ENCODE results near the gene CHST11.
A peak's percentile ranks its signal among the peaks of the same experiment; 100 is the strongest.

The CHST11 gene

GRCh38 chr12:104480826-104481440, 24.2 kb downstream of the CHST11 start:
- DNase-seq (ENCODE audit: low read depth): peak; percentile 87

GRCh38 chr12:104482113-104482512, 25.4 kb downstream of the CHST11 start:
- no peak for DNase-seq (ENCODE audit: low read depth)

DNA sequence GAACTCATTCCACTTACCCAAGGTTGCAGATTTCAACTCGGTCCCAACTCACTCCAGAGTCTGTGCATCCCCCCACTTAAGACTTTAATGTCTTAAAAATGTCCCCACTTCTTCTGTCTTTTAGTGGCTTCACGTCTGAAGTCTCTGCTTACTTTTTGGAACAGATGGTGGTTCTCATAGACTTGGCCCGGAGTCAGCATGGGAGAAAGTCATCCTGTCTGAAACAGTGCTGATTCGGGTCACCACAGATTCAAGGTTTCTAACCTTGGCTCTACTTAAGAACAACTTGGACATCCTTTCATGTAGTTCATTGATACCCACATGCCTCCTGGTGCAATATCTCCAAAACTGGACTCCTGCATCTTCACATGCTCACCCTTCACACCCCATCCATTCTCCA, 26.0 kb downstream of the CHST11 start:
- no peak for DNase-seq (ENCODE audit: low read depth)

- no peak for DNase-seq (ENCODE audit: low read depth)
Measured at GRCh38 chr12:104484079-104484478, 27.3 kb downstream of the CHST11 start.

DNA sequence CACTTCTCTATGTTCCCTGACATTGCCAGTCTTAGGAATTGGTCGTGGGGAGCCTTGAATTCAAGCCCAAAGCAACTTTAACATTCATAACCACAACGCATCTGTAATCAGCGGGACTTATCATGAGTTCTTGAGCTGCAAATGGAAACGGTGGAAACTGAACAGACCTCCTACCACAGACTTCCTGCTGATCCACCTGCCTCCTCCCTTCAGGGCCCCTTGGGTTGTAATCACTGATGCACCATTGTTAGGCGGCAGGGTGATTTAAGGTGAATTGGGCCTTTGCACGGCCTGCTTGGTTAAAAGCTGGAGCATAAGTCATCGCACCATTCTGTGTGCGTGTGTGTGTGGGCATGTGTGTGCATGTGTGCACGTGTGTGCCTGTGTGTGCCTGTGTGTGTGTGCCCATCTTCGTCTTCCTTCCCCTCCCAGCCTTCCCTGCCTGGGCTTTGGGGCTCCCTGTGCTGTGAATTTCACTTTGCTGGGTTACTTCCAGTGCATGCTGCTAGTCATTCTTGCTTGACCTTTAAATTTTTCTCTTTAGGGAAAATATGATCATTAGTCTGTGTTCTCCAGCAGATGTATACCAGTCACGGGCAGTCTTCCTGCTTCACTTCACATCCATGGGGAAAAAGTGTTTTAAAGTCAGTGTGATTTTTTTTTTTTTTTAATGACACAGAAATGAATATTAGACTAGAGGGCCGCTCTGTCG, 29.1 kb downstream of the CHST11 start:
- no peak for DNase-seq (ENCODE audit: low read depth)

DNA sequence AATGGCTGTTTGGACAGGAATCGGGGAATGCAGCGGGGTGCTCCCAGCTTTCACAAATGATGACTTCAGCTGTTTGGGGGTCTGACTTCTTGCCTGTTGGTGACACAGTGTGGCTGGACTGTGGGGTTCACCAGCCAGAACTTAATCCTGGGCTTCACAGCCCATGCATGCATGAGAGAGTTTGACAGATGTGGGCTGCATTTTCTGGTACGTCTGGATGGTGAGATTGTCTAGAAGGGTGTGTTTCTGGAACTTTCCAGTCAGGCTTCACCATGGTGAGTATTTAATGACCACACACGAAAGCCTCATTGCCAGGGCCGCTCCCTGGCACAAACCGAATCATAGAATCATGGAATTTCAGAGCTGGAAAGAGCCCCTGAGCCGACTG, 29.6 kb downstream of the CHST11 start:
- DNase-seq (ENCODE audit: low read depth): no peak

GRCh38 chr12:104486943-104487819, 30.4 kb downstream of the CHST11 start:
- no peak for DNase-seq (ENCODE audit: low read depth)

GRCh38 chr12:104488374-104488773, 31.6 kb downstream of the CHST11 start:
- no peak for DNase-seq (ENCODE audit: low read depth)

GRCh38 chr12:104490186-104490585, 33.4 kb downstream of the CHST11 start:
- DNase-seq (ENCODE audit: low read depth): no peak

GRCh38 chr12:104490850-104491249, 34.1 kb downstream of the CHST11 start:
- no peak for DNase-seq (ENCODE audit: low read depth)

DNA sequence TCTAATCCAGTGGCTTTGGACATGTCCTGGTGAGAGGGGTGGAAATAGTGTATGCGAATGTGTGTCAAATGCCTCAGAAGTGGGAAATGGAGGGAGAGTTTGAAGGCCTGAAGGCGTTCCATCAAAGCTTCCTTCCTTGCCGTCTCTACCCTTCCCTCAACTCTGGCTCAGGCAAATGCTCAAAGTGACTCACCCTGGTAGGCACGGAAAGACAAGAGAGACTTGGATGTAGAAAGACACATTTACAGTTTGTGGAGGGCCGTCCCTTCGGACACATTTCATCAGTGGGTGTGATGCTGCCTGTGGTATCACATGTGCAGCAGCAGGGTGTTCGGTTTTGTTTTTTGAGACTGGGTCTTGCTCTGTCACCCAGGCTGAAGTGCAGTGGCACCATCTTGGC, 36.7 kb downstream of the CHST11 start:
- no peak for DNase-seq (ENCODE audit: low read depth)

- no peak for DNase-seq (ENCODE audit: low read depth)
Measured at GRCh38 chr12:104494137-104494792, 37.5 kb downstream of the CHST11 start.

- no peak for DNase-seq (ENCODE audit: low read depth)
Measured at GRCh38 chr12:104494793-104495158, 38.0 kb downstream of the CHST11 start.

- no peak for DNase-seq (ENCODE audit: low read depth)
Measured at GRCh38 chr12:104495786-104496185, 39.0 kb downstream of the CHST11 start.

DNA sequence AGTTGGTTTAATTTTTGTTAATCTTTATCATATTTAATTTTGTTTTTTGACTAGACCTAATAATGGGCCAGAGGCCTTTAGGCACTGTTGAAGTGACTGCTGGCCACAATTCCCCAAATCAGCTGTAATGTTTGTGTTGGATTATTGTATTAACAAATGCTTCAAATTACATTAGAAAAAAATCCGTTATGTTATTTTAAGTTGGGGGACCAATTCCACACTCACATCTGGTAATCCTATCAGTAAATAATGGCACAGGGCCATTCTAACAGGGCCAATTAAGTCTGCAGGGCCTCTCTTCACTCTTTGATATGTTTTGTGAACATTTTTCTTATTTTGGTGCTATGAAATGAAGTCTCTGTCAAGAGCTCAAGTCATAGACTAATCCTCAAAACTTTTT, 39.6 kb downstream of the CHST11 start:
- no peak for DNase-seq (ENCODE audit: low read depth)

DNA sequence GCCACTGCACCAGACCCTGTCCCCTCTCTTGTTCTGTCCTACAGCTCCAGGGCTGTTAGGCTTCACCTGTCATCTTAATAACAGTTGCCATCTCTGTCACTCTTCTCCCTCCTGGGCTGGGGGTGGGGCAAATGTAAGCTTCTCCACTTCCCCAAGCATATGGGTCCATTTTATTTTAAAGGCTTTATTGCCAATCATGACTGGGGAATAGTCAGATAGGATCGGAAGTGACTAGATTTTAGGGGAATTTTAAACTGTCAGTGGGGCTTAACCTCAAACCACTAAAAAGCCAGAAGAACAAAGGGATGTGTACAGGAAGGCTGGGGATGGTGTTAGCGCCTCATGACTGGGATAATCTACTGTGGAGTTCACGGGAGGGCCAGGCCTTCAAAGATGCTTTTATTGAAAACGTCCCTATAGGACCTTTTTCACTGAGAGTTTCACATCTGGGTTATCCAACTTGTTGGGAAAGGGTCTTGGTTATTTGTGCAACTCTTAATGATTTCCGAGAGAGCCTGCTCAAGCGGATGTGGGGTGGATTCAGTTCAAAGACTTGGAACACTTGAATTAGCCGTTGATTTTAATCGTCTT, 41.6 kb downstream of the CHST11 start:
- no peak for DNase-seq (ENCODE audit: low read depth)

- no peak for DNase-seq (ENCODE audit: low read depth)
Measured at GRCh38 chr12:104499668-104500332, 43.1 kb downstream of the CHST11 start.

GRCh38 chr12:104501115-104501514, 44.4 kb downstream of the CHST11 start:
- no peak for DNase-seq (ENCODE audit: low read depth)

DNA sequence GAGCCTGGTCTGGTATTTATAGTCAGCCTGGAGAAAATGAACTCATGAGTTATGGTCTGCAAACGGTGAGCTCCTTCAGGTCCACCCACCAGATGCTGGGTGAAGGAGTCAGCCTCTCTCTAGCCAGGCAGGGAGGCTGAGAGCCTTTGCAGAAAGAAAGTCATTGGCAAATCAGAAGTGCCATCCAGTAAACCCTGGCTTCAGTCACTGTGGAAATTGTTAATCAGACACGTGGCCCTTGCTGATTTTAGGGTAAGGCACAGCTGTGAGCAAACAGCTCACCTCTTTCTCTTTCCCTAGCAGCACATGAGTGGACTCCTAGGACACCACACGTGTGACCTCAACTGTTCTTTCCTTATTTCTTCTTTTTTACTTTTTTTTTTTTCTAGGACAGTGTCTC, 44.9 kb downstream of the CHST11 start:
- no peak for DNase-seq (ENCODE audit: low read depth)

- DNase-seq (ENCODE audit: low read depth): peak; percentile 37
Measured at GRCh38 chr12:104502217-104502616, 45.5 kb downstream of the CHST11 start.

- DNase-seq (ENCODE audit: low read depth): no peak
Measured at GRCh38 chr12:104502638-104503037, 45.9 kb downstream of the CHST11 start.

- DNase-seq (ENCODE audit: low read depth): no peak
Measured at GRCh38 chr12:104503191-104503590, 46.4 kb downstream of the CHST11 start.

Measured in EH (cell line).